Activated T-cell treated with anti-CD3 and anti-CD28 coated beads, Interleukin-2, amount 50 U/mL, for 48 hours (primary cell): ENCODE results near the gene PTDSS2.

Source experiments
- DNase-seq, 2 experiments: peaks; one replicate each; pipeline ENCODE4 v3.0.0-alpha.2; 2020

PTDSS2 gene

DNA sequence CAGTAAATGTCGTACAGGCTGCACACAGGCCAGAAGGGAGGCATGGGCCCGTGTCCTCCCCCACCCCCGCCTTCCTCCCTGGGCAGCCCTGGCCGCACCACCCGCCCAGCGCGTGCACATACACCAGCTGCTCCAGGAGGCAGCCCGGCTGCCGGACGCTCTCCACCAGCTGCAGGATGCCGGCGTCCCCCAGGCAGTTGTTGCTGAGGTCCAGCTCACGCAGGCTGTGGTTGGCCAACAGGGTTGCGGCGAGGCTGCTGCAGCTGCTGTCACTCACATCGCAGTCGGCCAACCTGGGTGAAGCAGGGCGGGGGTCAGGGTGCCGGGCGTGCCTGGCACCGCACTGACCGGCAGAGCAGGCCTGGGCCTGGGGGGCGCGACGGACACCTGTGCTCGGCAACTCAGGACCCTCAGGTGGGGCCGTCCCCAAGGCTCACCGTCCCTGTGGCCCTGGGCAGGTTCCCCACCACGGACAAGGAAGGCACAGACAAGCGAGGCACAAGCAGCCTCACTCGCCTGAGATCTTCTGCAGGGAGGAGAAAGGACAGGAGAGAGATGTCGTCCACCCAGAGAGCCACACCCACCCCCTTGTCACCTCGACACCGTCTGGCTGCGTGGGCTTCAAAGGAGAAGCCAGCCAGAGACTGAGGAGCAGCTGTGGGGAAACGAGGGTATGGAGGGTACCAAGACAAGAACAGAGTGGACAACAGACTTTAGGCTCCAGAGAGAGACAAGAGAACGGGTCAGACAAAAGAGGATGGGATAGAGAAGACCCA, 44.9 kb downstream of the PTDSS2 start:
- DNase-seq: no peak

DNA sequence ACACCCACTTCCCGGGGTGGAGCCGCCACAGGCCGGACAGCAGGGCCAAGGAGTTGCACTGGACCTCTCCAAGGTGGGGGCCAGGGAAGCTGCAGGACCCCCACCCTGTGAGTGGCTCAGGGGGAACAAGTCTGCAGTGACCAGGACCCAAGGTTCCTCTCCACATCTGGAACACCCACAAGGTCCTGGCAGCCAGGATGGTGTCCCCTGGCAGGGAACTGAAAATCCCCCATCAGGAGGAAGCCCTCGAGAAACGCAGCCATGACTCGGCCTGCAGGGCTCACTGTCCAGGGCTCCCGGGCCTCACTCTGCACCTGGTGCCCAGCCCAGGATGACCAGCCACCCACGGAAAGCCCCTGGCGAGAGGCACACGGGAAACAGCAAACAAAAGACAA, 45.5 kb downstream of the PTDSS2 start:
- DNase-seq: no peak

DNA sequence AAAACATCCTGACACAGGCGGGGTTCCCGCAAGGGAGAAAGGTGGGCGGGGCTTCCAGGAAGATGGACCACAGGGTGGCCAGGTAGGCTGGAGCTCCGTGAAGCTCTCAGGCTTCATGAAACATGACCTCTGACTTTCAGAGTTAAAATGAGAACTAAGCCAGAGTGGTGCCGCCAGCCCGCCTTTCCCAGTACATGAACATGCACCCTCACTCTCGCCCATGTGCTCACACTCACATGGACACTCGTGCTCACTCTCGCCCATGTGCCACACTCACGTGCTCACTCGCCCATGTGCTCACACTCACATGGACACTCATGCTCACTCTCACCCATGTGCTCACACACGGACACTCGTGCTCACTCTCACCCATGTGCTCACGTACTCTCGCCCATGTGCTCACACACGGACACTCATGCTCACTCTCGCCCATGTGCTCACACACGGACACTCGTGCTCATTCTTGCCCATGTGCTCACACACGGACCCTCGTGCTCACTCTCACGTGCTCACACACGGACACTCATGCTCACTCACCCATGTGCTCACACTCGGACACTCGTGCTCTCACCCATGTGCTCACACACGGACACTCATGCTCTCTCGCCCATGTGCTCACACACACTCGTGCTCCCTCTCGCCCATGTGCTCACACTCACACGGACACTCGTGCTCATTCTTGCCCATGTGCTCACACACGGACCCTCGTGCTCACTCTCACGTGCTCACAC, 46.9 kb downstream of the PTDSS2 start:
- no peak for DNase-seq

- no peak for DNase-seq
Measured at GRCh38 chr11:497565-498296, 47.7 kb downstream of the PTDSS2 start.

- DNase-seq: no peak
Measured at GRCh38 chr11:498297-499181, 48.5 kb downstream of the PTDSS2 start.

DNA sequence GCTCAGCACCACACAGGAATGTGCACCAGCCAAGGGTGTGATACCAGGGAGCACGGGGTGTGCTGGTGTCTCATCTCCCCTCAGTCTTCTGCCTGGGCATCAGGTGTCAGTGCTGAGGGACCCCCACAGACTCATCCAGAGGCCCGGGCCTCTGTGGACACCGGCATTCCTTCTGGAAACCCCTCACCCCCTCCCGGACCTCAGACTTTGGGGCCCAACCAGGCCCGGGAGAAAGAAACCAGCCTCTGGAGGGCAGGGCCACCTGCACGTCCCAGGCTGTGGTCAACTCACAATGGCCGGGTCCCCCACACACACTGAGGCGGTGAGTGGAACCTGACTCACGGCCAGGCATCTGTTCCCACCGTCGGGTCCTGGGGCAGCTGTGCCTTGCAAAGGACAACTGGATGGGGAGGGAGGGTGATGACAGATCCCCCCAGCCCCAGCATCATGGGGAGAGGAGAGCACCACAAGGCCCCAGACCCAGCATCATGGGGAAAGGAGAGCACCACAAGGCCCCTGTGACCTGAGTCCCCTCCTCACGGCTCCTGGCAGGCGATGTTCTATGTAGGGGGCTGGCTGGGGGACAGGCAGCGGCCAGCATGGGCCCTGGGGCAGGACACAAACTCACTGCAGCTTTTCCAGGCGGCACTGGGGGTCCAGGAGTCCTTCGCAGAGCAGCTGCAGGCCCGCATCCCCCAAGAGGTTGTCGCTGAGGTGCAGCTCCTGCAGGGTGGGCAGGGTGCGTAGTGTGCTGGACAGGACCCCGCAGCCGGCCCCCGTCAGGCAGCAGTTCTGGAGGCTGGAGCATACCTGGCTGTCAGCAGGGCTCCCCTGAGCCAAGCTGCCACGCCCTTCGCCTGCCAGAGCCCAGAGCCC, 49.4 kb downstream of the PTDSS2 start:
- no peak for DNase-seq

GRCh38 chr11:501001-501682, 51.1 kb downstream of the PTDSS2 start:
- no peak for DNase-seq

DNA sequence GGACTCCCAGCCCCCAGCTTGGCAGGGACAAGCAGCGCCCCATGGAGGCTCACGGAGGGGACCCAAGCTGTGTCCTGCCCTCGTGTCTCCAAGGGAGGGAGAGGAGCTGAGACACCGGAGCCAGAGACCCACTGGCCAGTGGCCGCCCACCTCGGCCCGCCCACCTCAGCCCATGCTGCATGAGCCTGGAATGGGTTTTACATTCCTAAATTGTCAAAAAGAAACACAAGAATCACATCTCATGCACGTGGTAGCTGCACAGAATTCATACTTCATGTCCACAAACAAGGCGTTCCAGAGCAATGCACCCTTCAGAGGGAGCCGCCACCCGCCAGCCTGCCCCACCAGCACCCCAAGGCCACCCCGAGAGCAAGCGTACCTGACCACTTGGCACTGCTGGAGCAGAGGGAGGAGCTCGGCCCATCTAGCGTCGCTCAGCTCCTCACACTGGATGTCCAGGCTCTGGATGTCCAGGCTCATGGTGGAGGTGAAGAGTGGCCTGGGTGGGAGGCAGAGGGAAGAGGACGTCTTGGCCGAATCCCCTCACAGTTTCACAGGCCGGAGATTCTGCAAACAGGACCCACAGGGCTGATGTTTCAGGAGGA, 51.7 kb downstream of the PTDSS2 start:
- DNase-seq: no peak

- no peak for DNase-seq
Measured at GRCh38 chr11:502288-503178, 52.5 kb downstream of the PTDSS2 start.

GRCh38 chr11:503179-503981, 53.3 kb downstream of the PTDSS2 start:
- DNase-seq: peak; percentile 52 to 57

DNA sequence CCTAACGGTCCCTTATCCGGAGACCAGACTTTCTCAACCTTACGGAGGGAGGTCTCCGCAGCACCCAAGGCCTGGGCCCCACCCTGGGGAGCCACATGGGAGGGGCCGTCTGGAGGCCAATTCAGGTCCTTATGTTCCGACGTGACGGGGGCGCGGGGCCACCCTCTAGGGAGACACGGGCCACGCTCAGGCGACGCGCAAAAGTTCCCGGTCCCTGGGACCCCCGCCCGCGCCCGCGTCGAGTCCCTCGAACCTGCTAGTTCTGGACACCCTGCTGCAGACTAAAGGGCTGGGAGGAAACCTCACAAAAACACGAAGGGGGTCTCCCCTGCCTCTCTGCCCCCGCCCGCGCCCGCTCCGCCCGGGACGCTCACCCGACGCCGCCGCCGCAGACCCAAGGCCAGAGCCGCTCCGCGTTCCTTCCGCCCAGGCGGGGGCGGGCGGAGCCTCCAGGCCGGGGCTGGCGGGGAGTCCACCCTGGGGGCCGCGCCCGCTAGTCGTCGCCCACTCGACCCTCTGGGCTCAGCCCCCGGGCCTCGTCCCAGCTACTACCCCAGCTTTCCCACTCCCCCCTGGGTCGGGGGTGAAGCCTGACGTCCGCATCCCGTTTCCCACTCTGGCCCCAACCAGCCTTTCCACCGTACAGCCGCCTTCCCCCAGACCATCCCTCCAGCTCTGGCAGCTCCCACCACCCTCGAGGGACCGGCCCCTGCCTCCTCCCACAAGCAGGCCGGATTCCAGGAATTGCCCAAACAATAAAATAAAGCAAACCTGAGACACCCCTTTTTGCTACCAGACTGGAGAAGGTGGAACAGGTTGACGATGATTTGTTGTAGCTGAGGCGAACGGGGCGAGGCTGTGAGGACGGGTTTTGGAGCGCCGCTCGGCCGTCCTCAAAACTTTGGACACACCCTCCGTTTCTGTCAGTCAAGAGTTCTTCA, 54.2 kb downstream of the PTDSS2 start:
- peak in 1 of 2 experiments; percentile 47 for DNase-seq

DNA sequence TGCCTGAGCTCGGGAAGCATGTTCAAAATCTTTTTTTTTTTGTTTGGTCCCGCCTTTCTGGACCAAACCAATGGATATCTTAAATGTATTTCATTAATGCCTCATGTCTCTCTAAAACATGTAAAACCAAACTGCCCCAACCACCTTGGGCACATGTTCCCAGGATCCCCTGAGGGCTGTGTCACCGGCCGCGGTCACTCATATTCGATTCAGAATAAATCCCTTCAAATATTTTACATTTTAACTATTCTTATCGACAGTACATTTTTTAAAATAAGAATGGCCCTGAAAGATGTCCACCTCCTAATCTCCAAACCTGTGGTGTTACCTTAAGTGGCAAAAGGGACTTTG, 54.9 kb downstream of the PTDSS2 start:
- DNase-seq: no peak

DNA sequence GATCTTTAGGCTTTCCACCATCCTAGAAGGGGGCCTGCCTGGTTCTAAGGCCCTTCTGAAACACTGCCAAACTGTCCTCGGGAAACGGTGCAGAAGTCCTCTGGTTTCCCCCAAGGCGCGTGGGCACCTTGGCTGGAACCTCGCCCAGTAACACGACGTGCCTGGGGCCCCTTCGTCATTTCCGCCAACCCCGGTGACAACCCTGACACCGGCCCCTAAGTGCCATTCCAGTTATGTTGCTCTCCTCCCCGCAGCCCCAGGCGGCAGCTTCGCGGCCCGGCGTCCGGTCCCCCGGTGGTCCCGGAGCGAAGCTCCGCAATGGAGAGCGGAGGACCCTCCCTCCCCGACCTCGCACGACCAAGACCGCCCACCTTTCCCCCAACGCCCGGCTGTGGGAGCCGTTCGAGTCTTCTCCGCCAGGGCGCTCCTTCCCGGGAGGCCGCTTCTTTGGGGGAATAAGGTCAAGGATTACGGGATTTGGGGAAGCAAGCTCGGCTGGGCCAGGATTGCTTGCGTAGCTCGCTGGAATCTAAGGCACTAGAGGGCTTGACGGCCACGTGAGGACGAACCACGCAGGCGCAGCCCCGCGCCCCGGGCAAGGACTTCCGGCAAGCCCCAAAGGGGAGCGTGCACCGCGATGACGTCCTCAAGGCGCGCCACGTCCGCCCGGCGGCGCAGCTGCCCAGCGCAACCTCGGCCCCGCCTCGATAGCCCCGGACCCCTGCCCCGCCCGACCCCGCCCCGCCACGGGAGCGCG, 56.3 kb downstream of the PTDSS2 start:
- DNase-seq: peak; percentile 95 to 97

DNA sequence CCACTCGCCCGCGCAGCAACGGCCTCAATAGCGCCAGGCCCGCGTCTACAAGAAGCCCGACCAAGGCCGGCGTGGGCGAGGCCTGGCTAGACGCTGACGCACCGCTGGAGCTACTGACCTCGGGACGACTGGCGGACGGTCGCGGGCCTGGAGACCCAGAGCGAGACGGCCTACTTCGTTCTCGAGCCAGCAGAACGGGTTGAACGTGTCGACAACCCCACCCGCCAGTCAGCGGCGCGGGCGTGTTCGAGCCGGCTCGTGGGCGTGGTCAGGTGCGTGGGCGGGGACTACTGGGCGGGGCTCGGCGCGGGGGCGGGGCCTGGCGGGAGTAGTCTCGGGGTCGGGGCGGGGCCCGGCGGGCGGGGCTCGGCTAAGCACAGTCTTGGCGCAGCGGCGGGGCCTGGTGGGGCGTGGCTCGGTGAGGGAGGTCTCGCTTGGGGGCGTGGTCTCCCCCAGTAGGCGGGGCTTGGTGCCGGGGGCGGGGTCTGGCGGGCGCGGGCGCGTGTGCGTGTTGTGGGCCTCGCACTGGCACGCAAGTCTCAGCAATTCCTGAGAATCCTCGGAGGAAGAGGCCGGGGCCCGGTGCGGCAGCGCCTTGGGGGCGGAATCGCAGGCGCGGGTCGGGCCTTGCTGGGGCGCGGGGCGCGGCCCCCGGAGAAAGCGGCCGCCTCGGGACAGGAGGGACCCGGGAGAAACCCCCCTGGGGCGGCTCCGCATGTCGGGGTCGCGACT, 57.1 kb downstream of the PTDSS2 start, which contains the start of gene RNH1:
RNH1 (minus strand) TSS at position 248 of the 732 bp plus-strand sequence. CDS start 5,080 bp downstream, outside the sequence.
- DNase-seq: peak; percentile 100

DNA sequence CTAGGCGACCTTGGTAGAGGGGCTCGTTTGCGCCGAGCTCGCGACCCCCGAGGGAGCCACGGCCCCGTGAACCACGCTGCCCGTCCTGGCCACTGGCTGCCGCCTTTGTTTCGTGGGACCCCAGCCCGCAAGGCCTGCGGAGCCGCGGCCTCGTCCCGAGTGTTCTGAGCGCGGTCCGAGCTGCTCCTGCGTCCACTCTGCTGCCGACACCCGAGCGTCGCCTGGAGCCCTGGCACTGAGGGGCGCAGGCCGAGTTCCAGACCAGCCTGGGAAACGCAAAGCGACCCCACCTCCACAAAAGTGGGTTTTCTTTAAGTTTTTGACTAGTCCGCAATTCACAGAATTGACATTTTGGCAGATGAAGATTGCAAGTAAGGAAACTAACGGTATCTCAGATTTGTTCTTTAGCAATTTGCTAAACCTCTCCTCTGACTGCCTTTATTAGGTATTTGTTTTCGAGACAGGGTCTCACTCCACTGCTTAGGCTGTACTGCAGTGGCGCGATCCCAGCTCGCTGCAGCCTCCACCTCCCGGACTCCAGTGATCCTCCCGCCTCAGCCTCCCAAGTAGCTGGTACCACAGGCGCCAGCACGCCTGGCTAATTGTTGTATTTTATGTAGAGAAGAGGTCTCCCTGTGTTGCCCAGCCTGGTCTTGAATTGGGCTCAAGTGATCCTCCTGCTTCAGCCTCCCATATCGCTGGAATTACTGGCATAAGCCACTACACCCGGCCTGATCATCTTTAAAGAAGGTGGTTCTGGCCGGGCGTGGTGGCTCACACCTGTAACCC, 57.8 kb downstream of the PTDSS2 start:
- no peak for DNase-seq
